Measurements from ENCODE around the gene NUMA1.

Gene NUMA1

GRCh38 chr11:72083414-72083813, 3.1 kb upstream of the NUMA1 start:
- Histone ChIP-seq H3K9me3 (ENCODE audit: control insufficient read depth, insufficient read depth, low read length) (no peaks in the 10 kb centered on the region), H4K20me1 (ENCODE audit: control insufficient read depth, insufficient read depth, low read depth, low read length) (0 out of 2 replicates have a peak, but pooled peaks cover 5% of the 10 kb centered on the region), H3K9me2 (replicated peaks; ENCODE audit: control insufficient read depth, low read length) (no peaks in the 10 kb centered on the region), H3K36me3 (ENCODE audit: control insufficient read depth, low read length) (peaks cover 3% of the 10 kb centered on the region), H3F3A (ENCODE audit: control insufficient read depth, insufficient read depth) (peaks cover 6% of the 10 kb centered on the region; the same call in 1 of the 2 replicates), H3K4me3 (ENCODE audit: low read length) (no peak overlapping the region), H3K79me2 (ENCODE audit: control insufficient read depth, low read length) (peaks cover 18% of the 10 kb centered on the region), H3K4me1 (ENCODE audit: control insufficient read depth, low read length) (peaks cover 29% of the 10 kb centered on the region), H3K4me2 (ENCODE audit: low read length) (no peak overlapping the region), H3K27ac (ENCODE audit: low read depth, low read length) (no peak overlapping the region), H3K27me3 (ENCODE audit: control insufficient read depth, low read length) (no peaks in the 10 kb centered on the region)
- TF ChIP-seq EZH2phosphoT487 (IDR thresholded peaks at IDR 0.05; ENCODE audit: borderline replicate concordance, low read length) (no peak), CTCF (IDR thresholded peaks at IDR 0.05; ENCODE audit: low read depth, low read length, poor library complexity, severe bottlenecking) (no peak)

- H3K27ac ChIP-seq (ENCODE audit: low read depth, low read length) = peak overlapping the region; percentile 16; the same call in 1 of the 2 replicates
- no peak for TF ChIP-seq CTCF (IDR thresholded peaks at IDR 0.05; ENCODE audit: low read depth, low read length, poor library complexity, severe bottlenecking)
- TF ChIP-seq EZH2phosphoT487 (IDR thresholded peaks at IDR 0.05; ENCODE audit: borderline replicate concordance, low read length) = no peak
- peaks cover 33% of the 10 kb centered on the region for H3K79me2 ChIP-seq (ENCODE audit: control insufficient read depth, low read length)
- peaks cover 6% of the 10 kb centered on the region; the same call in 1 of the 2 replicates for H3F3A ChIP-seq (ENCODE audit: control insufficient read depth, insufficient read depth)
- H3K27me3 ChIP-seq (ENCODE audit: control insufficient read depth, low read length) = no peaks in the 10 kb centered on the region
- peaks cover 41% of the 10 kb centered on the region for H3K4me1 ChIP-seq (ENCODE audit: control insufficient read depth, low read length)
- H3K36me3 ChIP-seq (ENCODE audit: control insufficient read depth, low read length) = peaks cover 7% of the 10 kb centered on the region
- H4K20me1 ChIP-seq (ENCODE audit: control insufficient read depth, insufficient read depth, low read depth, low read length) = 0 out of 2 replicates have a peak, but pooled peaks cover 5% of the 10 kb centered on the region
- peak overlapping the region; percentile 81; the same call in 1 of the 2 replicates for H3K4me2 ChIP-seq (ENCODE audit: low read length)
- H3K4me3 ChIP-seq (ENCODE audit: low read length) = peak overlapping the region; percentile 80; the same call in 1 of the 2 replicates
- no peaks in the 10 kb centered on the region for H3K9me2 ChIP-seq (replicated peaks; ENCODE audit: control insufficient read depth, low read length)
- no peaks in the 10 kb centered on the region for H3K9me3 ChIP-seq (ENCODE audit: control insufficient read depth, insufficient read depth, low read length)
Measured at GRCh38 chr11:72081821-72082453, 1.6 kb upstream of the NUMA1 start.

GRCh38 chr11:72081184-72081644, 872 bp upstream of the NUMA1 start:
- no peaks in the 10 kb centered on the region for H3K9me2 ChIP-seq (replicated peaks; ENCODE audit: control insufficient read depth, low read length)
- 0 out of 2 replicates have a peak, but pooled peaks cover 5% of the 10 kb centered on the region for H4K20me1 ChIP-seq (ENCODE audit: control insufficient read depth, insufficient read depth, low read depth, low read length)
- TF ChIP-seq CTCF (IDR thresholded peaks at IDR 0.05; ENCODE audit: low read depth, low read length, poor library complexity, severe bottlenecking) = no peak
- no peak for TF ChIP-seq EZH2phosphoT487 (IDR thresholded peaks at IDR 0.05; ENCODE audit: borderline replicate concordance, low read length)
- H3K9me3 ChIP-seq (ENCODE audit: control insufficient read depth, insufficient read depth, low read length) = no peaks in the 10 kb centered on the region
- H3K27me3 ChIP-seq (ENCODE audit: control insufficient read depth, low read length) = no peaks in the 10 kb centered on the region
- peaks cover 11% of the 10 kb centered on the region for H3K36me3 ChIP-seq (ENCODE audit: control insufficient read depth, low read length)
- H3K4me3 ChIP-seq (ENCODE audit: low read length) = peak overlapping the region; percentile 80
- H3F3A ChIP-seq (ENCODE audit: control insufficient read depth, insufficient read depth) = peaks cover 5% of the 10 kb centered on the region; the same call in 1 of the 2 replicates
- H3K4me1 ChIP-seq (ENCODE audit: control insufficient read depth, low read length) = peaks cover 42% of the 10 kb centered on the region
- peak overlapping the region; percentile 34; the same call in 1 of the 2 replicates for H3K27ac ChIP-seq (ENCODE audit: low read depth, low read length)
- H3K4me2 ChIP-seq (ENCODE audit: low read length) = peak overlapping the region; percentile 81
- H3K79me2 ChIP-seq (ENCODE audit: control insufficient read depth, low read length) = peaks cover 40% of the 10 kb centered on the region

All from DOHH2 (cell line).